Stimulated activated CD4-positive, alpha-beta T cell treated with anti-CD3 and anti-CD28 coated beads, Interleukin-15, amount 100 ng/mL, for 1 hour (primary cell): ENCODE data around the gene ANKRD1.
A peak's percentile ranks its signal among the peaks of the same experiment; 100 is the strongest.
"Not testable (repeated sequence)": the region's sequence is repeated elsewhere in the genome, so short reads cannot be mapped to it uniquely, and the experiment has no call there.

Experiments used
- DNase-seq, 2 donors: peaks; one replicate each; pipeline ENCODE4 v3.0.0-alpha.2; 2020; ENCODE audit warnings: low read depth in 1 of 2, low spot score in 1 of 2

The ANKRD1 gene

GRCh38 chr10:90912854-90913479, 7.9 kb downstream of the ANKRD1 start:
- DNase-seq, result no peak

DNA sequence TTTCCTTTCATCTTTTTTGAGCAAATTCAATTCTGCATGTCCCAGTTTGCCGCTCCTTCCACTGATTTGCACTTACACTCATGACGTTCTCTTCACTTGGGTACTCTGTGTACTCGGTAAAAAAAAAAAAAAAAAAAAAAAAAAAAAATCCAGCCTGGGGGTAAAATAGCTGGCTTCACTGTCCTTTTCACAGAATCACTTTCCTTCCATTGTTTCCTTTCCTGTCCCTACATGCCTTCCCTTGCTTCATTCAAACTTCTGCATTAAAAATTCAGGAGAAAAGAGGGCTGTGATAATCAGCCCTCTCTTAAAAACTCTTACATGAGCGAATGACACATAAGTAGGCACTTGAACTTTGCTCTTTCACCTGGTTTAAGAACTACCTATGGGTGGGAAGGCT, 8.7 kb downstream of the ANKRD1 start:
- DNase-seq, result no peak

DNA sequence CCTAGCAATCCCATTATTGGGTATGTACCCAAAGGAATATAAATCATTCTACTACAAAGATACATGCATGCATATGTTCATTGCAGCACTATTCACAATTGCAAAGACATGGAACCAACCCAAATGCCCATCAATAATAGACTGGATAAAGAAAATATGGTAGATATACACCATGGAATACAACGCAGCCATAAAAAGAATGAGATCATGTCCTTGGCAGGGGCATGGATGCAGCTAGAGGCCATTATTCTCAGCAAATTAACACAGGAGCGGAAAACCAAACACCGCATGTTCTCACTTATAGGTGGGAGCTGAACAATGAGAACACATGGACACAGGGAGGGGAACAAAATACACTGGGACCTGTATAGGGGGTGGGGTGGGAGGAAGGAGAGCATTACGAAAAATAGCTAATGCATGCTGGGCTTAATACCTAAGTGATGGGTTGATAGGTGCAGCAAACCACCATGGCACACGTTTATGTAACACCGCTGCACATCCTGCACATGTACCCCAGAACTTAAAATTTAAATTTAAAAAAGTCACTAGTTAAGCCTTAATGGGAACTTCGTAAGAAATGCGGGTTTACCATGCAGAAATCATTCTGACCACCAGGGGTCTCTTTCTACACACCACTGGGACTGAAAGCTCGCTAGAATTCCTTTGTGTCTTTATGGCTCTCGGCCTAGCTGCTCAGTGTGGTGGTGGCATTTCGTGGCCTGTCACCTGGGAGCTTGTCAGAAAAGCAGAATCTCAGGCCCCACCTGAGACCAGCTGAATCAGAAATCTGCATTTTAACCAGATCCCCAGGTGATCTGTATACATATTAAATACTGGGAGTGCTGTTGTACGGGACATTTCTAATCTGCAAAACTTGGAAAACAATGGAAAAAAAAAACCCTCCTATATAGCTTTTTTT, 9.5 kb downstream of the ANKRD1 start:
- peak in 1 of 2 donors; percentile 2 for DNase-seq

DNA sequence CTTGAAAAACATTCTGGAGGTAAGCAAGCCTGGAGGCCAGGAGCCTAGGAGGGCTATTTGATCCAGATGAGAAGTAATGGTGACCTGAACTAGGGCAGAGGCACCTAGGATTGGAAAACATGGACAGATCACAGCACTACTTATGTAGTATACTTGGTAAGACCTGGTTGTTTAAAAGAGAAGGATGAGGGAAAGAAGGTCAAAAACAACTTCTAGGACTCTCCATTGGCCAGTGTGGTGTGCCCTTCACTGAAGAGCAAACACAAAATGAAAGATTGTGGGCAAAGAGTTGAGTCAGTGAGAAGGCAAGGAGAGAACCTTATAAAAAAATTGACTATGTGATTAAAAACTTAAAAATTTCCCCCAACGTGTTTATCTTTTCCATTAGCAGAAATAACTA, 14.3 kb downstream of the ANKRD1 start:
- no peak for DNase-seq

DNA sequence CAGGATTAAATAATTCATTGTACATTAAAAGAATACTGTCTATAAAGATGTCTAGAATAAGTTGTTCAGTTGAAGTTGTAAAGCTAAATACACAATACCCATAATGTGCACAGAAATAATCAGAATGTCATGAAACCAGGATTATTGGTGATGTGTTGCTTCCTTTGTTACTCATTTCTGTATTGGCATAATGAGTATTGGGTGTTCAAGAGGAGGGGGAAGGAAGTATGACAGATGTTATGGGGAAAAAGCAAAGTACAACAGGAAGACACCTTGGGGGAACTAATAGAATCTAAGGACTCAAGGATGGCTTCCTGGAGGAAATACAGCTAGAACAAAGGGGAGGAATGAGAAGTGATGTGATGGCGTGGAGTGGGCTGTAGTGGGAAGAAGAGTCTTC, 15.0 kb downstream of the ANKRD1 start:
- DNase-seq, result no peak

DNA sequence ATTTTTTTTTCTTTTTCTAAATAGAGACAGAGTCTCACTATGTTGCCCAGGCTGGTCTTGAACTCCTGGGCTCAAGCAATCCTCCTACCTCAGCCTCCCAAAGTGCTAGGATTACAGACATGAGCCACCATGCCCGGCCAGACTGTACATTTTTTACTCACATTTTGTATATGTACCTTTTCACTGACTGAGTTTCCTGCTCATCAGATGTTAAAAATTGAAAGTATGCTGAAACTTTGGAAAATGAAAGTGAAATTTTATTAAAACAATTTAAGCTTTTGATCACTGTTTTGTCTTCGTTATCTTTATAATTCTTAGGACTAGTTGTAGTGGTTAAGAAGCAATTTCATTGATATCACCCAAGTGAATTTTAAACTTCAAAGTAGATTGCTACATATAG, 24.0 kb downstream of the ANKRD1 start:
- DNase-seq, result not testable (repeated sequence)

DNA sequence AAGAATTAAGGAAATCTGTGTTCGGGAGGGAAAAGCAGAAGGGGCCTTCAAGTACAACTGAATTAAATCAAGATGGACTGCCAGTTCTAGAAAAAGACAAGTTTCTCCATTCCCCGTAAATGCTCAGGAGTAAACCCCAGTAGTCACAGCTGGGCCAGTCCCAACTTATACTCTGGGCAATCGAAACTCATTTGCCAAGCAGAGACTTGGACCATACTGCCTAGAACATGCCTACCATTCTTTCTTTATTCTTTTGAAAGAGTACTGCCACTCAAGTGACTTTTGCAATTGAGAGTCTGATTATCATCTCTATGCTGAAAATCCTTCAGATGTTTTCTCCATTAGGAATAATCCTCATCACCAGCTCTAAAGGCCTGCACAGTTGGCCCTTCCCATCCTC, 27.7 kb downstream of the ANKRD1 start:
- no peak for DNase-seq

DNA sequence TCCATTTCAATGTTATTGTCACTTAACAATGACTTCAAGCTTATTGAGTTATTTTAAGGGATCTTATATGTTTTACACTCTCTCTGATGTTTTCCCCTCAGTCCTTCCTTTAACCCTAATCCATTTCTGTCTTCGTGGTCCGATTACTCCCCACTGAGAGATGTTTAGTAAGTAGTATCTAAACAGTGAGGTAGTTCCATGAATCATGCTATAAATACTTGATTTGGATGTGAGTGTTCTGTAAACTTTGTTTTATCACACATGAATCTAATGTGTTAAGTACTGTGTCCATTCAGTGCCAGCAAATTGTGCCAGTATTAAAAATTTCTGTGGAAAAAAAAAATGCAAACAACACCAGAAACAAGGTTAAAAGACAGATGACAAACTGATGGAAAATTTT, 30.5 kb downstream of the ANKRD1 start:
- DNase-seq, result no peak

DNA sequence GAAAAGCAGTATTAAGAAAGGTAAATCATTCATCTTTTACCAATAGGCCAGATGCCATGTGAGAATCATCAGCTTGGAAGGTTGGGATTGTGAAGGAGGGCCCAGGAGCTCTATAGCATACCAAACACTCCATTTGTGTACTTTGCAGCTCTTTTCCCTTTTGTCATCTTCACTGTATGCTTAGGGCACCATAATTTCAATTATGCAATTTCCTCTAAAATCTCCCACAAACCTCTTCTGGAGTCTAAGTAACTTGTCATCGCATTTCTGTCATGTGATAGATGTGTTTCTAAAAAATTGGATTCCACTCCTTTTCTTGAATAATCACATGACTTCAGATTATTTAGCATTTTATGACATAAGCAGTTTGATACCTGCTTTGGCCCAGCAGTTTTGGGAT, 31.3 kb downstream of the ANKRD1 start:
- no peak for DNase-seq

- DNase-seq, result no peak
These were observed 32.5 kb downstream of the ANKRD1 start for GRCh38 chr10:90888387-90888786.

- DNase-seq, result no peak
These were observed 33.3 kb downstream of the ANKRD1 start for GRCh38 chr10:90887555-90887954.

- DNase-seq, result no peak
These were observed 35.7 kb downstream of the ANKRD1 start for GRCh38 chr10:90885176-90885575.

DNA sequence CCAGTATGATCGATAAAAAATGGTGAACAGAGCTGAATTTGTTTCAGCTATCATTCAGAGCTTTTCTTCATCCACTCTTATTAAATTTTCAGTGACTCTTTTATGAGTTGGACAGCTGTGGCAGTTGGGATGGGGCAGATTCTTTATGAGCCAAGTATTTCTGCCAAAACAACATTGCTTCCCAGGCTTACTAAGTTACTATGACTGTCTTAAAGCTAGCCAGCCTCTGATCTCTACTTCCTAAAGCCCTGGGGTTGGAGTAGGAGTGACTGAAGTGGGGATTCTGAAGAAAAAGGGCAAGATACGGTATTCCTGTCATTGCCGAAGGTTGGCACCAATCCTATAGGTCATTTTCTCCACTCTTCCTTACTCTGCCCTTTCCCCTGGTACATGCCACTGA, 36.5 kb downstream of the ANKRD1 start:
- DNase-seq, result no peak

DNA sequence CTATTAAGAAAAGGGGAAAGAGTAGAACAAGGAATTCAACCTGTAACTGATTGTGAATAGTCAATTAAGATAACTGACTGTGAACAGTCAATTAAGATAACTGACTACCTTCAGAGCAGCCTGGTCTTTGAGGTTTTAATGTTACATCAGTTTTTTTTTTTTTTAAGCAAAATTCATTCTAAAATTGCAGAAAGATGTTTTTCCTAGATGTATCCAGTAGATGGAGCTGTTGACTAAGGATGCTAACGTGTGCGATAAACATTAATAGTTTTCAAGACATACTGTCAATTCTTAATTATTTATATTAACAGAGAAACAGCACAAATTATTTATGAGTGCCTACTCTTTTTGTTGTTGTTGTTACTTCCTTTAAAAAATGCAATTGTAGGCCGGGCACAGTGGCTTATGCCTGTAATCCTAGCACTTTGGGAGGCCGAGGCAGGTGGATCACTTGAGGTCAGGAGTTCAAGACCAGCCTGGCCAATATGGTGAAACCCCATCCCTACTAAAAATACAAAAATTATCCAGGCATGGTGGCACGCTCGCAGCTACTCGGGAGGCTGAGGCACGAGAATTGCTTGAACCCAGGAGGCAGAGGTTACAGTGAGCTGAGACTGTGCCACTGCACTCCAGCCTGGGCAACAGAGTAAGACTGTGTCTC, 40.7 kb downstream of the ANKRD1 start:
- DNase-seq, result not testable (repeated sequence)

DNA sequence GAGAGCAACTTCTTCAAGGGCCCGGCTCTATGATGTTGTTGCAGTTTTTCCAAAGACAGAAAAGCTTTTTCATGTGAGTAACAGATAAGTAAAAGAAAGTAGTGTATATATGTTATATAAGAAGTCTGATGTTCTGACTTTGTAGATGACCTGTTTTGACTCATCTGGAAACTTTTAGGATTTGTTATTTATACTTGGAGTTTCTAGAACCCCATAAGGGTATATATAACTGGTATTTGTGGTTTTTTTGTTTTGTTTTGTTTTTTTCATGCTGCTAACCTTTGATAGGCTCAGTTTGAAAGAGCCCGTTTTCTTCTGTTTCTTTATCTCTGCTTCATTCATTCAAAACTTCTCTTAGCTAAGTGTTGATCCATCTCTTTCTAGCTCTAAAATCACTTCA, 41.8 kb downstream of the ANKRD1 start:
- DNase-seq, result no peak

DNA sequence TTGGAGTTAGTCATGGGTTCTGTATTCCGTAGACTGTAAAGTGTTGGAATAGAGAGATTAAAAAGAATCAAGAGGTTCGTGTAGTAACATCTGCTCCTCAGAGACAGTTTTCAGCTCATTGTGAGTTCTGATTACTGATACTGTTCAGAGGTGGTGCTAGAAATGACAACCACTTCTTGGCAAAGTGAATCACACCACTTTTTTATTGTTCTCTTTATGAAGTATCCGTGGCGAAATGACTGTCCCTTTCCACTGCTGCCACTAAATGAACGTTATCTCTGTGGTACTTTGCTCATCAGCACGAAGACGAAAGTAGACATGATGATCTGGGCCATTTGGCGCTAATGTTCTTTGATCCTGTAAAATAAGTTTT, 48.3 kb downstream of the ANKRD1 start:
- no peak for DNase-seq

GRCh38 chr10:90871766-90872647, 48.9 kb downstream of the ANKRD1 start, which contains the start of gene RPP30:
Gene RPP30 (plus strand): TSS chr10:90871974. CDS start chr10:90871987, 13 bp downstream.
- peak; percentile 58 to 73 for DNase-seq

DNA sequence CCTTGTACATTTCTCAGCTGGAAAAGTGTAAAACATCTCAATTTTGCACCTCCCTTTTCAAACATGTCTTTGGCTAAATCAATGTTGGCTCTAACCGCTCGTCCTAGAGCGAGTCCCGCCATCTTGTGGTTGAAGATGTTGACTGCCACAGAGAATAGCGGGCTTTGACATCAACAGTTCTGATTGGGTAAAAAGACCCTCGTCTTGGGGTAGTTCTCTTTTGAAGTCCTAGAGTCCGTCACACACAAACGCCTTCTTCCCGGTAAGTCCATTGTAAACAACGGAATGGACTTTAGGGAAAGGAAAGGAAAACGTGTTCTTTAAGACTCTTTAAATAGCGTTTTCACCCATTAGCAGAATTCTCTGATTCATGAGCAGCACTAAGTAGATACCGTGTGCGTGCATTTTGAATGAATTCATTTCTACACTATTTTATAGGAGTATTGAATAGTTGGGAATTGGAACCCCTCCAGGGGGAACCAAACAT, 49.6 kb downstream of the ANKRD1 start:
- DNase-seq, result no peak

GRCh38 chr10:90866050-90866598, 54.8 kb downstream of the ANKRD1 start:
- DNase-seq, result no peak

DNA sequence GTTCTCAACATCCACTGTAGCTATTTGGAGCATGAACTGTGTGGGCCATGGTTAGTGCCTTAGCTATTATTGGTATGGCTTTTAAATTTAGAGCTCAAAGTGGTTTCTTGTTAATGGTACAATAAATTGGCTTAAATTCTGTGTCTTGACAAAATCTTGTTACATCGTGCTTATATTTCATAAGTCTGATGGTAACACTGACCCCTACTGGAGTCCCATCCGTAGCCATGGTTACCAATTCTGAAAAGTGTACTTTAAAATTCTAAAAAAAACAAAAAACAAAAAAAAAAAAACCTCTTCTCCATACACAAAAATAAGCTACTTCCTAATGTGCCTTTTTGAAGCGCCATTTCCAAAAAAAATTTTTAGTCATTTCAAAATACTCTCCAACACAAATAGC, 55.5 kb downstream of the ANKRD1 start:
- DNase-seq, result no peak
